Head of caudate nucleus (tissue), 42 donors: ENCODE results near the gene G6PC2.
"Not testable (repeated sequence)": the region's sequence is repeated elsewhere in the genome, so short reads cannot be mapped to it uniquely, and the experiment has no call there.

Experiments used
- DNase-seq, 42 donors: peaks; one replicate each; pipeline versions ENCODE4 v3.0.0 to v3.0.0-alpha.2; 2020 to 2021; ENCODE audit warnings: mixed read lengths in 7 of 42
- intact Hi-C: fragments of 100-400 bp; cut with DNase I; formaldehyde crosslinking; loops from one replicate; pipeline ENCODE4 v1.15.0; 2022

The G6PC2 gene

GRCh38 chr2:168897449-168897848 lies 3.6 kb upstream of the G6PC2 start:
- intact Hi-C loops, result no loop called here

GRCh38 chr2:168903888-168904287 lies 2.8 kb downstream of the G6PC2 start:
- intact Hi-C loops, result no loop called here
- no peak for DNase-seq

More at GRCh38 chr2:168897449-168897848, 3.6 kb upstream of the G6PC2 start:
- no peak for DNase-seq

GRCh38 chr2:168904358-168904757 lies 3.3 kb downstream of the G6PC2 start:
- intact Hi-C loops, result no loop called here
- no peak for DNase-seq

- DNase-seq, result no peak
- intact Hi-C loops, result no loop called here
These were observed 7.0 kb downstream of the G6PC2 start for GRCh38 chr2:168907940-168908662.

- intact Hi-C loops, result no loop called here
These were observed 9.2 kb downstream of the G6PC2 start for GRCh38 chr2:168910330-168910729.

GRCh38 chr2:168912466-168912865 lies 11.4 kb downstream of the G6PC2 start:
- no peak for DNase-seq
- intact Hi-C loops, result no loop called here

More at GRCh38 chr2:168910330-168910729, 9.2 kb downstream of the G6PC2 start:
- DNase-seq, result no peak

- DNase-seq, result peak in 41 of 42 donors; percentile 16 to 72 (median 49)
- intact Hi-C loops, result no loop called here
These were observed 11.8 kb downstream of the G6PC2 start for GRCh38 chr2:168912901-168913369.

- intact Hi-C loops, result no loop called here
- DNase-seq, result no peak
These were observed 12.4 kb downstream of the G6PC2 start for GRCh38 chr2:168913495-168913894.

- no peak for DNase-seq
- intact Hi-C loops, result no loop called here
These were observed 14.6 kb downstream of the G6PC2 start for GRCh38 chr2:168915441-168916330.

GRCh38 chr2:168916331-168916675 lies 15.2 kb downstream of the G6PC2 start:
- intact Hi-C loops, result no loop called here
- no peak for DNase-seq

GRCh38 chr2:168920504-168921157 lies 19.5 kb downstream of the G6PC2 start:
- intact Hi-C loops, result no loop called here
- DNase-seq, result no peak

- no peak for DNase-seq
- intact Hi-C loops, result no loop called here
These were observed 25.7 kb downstream of the G6PC2 start for GRCh38 chr2:168926621-168927386.

GRCh38 chr2:168928113-168928831 lies 27.2 kb downstream of the G6PC2 start:
- no peak for DNase-seq
- intact Hi-C loops, result no loop called here

GRCh38 chr2:168929031-168929430 lies 27.9 kb downstream of the G6PC2 start:
- no peak for DNase-seq
- intact Hi-C loops, result no loop called here

GRCh38 chr2:168930242-168930641 lies 29.2 kb downstream of the G6PC2 start:
- intact Hi-C loops, result no loop called here

GRCh38 chr2:168932174-168932573 lies 31.1 kb downstream of the G6PC2 start:
- DNase-seq, intact Hi-C loops: not testable (repeated sequence)

More at GRCh38 chr2:168930242-168930641, 29.2 kb downstream of the G6PC2 start:
- DNase-seq, result no peak

- intact Hi-C loops, result no loop called here
- DNase-seq, result no peak
These were observed 33.7 kb downstream of the G6PC2 start for GRCh38 chr2:168934826-168935225.

- no peak for DNase-seq
- intact Hi-C loops, result no loop called here
These were observed 34.9 kb downstream of the G6PC2 start for GRCh38 chr2:168935810-168936581.
